Measurements from ENCODE around the gene BOLA1.

DNA sequence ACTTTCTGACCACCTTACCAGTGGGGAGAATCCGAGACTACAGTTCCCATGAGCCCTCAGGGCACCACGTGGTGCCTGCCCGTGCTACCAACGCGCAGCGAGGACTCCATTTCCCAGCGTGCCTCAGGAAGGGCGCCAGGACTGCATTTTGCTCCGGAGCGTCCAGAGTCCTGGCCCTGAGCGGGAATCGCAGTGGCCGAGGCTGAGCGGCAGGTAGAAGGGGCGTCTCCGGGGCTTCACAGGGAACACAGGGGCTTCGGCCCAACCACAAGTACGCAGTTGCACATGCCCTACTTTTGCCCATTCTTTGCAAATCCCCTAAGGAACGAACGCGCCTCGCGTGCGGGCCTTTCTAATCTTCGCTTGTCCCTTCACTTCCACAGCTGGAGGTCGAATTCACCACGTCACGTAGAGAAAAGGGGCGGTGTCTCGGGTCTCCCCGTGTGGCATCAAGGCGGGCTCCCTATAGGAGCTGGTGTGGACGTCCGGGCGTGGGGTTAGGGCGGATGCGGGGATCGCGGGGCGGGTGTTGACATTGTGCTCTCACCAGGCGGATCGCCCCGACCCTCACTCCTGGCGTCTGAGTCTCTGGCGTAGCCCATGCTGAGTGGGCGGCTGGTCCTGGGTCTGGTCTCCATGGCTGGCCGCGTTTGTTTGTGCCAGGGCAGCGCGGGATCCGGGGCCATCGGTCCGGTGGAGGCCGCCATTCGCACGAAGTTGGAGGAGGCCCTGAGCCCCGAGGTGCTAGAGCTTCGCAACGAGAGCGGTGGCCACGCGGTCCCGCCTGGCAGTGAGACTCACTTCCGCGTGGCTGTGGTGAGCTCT lies at the start of gene BOLA1:
- no peak for TF ChIP-seq ZNF558 (tag by site-specific recombination; IDR thresholded peaks at IDR 0.05)
- TF ChIP-seq, protein P1, sequence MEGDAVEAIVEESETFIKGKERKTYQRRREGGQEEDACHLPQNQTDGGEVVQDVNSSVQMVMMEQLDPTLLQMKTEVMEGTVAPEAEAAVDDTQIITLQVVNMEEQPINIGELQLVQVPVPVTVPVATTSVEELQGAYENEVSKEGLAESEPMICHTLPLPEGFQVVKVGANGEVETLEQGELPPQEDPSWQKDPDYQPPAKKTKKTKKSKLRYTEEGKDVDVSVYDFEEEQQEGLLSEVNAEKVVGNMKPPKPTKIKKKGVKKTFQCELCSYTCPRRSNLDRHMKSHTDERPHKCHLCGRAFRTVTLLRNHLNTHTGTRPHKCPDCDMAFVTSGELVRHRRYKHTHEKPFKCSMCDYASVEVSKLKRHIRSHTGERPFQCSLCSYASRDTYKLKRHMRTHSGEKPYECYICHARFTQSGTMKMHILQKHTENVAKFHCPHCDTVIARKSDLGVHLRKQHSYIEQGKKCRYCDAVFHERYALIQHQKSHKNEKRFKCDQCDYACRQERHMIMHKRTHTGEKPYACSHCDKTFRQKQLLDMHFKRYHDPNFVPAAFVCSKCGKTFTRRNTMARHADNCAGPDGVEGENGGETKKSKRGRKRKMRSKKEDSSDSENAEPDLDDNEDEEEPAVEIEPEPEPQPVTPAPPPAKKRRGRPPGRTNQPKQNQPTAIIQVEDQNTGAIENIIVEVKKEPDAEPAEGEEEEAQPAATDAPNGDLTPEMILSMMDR (tag by site-specific recombination; IDR thresholded peaks at IDR 0.05), result no peak
- TF ChIP-seq ZBTB8A (tag by site-specific recombination; IDR thresholded peaks at IDR 0.05), result peak; percentile 71
- no peak for TF ChIP-seq ZNF768 (tag by site-specific recombination; IDR thresholded peaks at IDR 0.05)
- TF ChIP-seq, protein P2, sequence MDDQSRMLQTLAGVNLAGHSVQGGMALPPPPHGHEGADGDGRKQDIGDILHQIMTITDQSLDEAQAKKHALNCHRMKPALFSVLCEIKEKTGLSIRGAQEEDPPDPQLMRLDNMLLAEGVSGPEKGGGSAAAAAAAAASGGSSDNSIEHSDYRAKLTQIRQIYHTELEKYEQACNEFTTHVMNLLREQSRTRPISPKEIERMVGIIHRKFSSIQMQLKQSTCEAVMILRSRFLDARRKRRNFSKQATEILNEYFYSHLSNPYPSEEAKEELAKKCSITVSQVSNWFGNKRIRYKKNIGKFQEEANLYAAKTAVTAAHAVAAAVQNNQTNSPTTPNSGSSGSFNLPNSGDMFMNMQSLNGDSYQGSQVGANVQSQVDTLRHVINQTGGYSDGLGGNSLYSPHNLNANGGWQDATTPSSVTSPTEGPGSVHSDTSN (CRISPR knock-in tag; IDR thresholded peaks at IDR 0.05), result no peak; the same call in none of the 2 replicates
- no peak for TF ChIP-seq WT1 (tag by site-specific recombination; IDR thresholded peaks at IDR 0.05)
- TF ChIP-seq, protein P3, sequence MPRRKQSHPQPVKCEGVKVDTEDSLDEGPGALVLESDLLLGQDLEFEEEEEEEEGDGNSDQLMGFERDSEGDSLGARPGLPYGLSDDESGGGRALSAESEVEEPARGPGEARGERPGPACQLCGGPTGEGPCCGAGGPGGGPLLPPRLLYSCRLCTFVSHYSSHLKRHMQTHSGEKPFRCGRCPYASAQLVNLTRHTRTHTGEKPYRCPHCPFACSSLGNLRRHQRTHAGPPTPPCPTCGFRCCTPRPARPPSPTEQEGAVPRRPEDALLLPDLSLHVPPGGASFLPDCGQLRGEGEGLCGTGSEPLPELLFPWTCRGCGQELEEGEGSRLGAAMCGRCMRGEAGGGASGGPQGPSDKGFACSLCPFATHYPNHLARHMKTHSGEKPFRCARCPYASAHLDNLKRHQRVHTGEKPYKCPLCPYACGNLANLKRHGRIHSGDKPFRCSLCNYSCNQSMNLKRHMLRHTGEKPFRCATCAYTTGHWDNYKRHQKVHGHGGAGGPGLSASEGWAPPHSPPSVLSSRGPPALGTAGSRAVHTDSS (tag by site-specific recombination; IDR thresholded peaks at IDR 0.05), result no peak
- TF ChIP-seq, protein P4, sequence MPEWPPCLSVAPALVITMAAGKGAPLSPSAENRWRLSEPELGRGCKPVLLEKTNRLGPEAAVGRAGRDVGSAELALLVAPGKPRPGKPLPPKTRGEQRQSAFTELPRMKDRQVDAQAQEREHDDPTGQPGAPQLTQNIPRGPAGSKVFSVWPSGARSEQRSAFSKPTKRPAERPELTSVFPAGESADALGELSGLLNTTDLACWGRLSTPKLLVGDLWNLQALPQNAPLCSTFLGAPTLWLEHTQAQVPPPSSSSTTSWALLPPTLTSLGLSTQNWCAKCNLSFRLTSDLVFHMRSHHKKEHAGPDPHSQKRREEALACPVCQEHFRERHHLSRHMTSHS (tag by site-specific recombination; IDR thresholded peaks at IDR 0.05), result no peak
- TF ChIP-seq KLF10 (tag by site-specific recombination; IDR thresholded peaks at IDR 0.05), result peak; percentile 63; the same call in 1 of the 2 replicates

Measured in HEK293 (cell line).